ENCODE data around the gene TM4SF18. TPM values are rescaled to one million over a fixed set of nuclear protein-coding genes. Genes with fewer than 3 reads are reported as not detected.

Gene TM4SF18
- total RNA-seq, 1 donor from 2014 or later = not detected

DNA sequence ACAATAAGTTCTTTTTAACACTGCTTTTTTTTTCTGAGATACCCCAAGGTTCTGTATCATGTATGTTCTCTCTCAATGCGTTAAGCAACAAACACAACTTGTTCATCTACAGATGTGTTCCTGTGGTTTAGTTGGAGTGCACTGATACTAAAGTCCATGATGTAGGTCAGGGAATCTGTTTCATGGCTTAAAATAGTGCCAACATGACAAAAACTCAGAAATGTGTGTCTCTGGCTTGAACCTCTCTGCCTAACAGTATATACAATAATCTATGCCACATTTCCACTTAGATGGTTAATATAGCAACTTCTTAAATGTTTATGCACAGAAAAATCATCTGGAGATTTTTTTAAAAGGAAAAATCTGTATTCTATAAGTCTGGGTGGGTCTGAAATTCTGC is 51.1 kb downstream of the TM4SF18 start:
- H3K4me1 Mint-ChIP-seq = no peaks in the 10 kb centered on the region
- Histone ChIP-seq H3K4me3 (no peak overlapping the region), H3K36me3 (no peaks in the 10 kb centered on the region), H3K4me2 (no peak overlapping the region), H3K9me3 (ENCODE audit: low read depth) (no peaks in the 10 kb centered on the region), H3K27ac (no peak overlapping the region), H2AFZ (replicated peaks) (no peak overlapping the region), H3F3A (ENCODE audit: low read depth) (no peaks in the 10 kb centered on the region), H3K79me2 (ENCODE audit: low read depth) (no peaks in the 10 kb centered on the region), H3K27me3 (no peaks in the 10 kb centered on the region), H3K4me1 (no peaks in the 10 kb centered on the region), H3K9ac (no peak overlapping the region), H4K20me1 (ENCODE audit: low read depth) (no peaks in the 10 kb centered on the region)
- peaks cover 3% of the 10 kb centered on the region for H3K36me3 Mint-ChIP-seq
- H3K4me3 Mint-ChIP-seq = no peak overlapping the region
- TF ChIP-seq EZH2 (IDR thresholded peaks at IDR 0.05) = no peak
- TF ChIP-seq, protein P1, sequence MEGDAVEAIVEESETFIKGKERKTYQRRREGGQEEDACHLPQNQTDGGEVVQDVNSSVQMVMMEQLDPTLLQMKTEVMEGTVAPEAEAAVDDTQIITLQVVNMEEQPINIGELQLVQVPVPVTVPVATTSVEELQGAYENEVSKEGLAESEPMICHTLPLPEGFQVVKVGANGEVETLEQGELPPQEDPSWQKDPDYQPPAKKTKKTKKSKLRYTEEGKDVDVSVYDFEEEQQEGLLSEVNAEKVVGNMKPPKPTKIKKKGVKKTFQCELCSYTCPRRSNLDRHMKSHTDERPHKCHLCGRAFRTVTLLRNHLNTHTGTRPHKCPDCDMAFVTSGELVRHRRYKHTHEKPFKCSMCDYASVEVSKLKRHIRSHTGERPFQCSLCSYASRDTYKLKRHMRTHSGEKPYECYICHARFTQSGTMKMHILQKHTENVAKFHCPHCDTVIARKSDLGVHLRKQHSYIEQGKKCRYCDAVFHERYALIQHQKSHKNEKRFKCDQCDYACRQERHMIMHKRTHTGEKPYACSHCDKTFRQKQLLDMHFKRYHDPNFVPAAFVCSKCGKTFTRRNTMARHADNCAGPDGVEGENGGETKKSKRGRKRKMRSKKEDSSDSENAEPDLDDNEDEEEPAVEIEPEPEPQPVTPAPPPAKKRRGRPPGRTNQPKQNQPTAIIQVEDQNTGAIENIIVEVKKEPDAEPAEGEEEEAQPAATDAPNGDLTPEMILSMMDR (IDR thresholded peaks at IDR 0.05) = no peak
- no peak for TF ChIP-seq EZH2phosphoT487 (IDR thresholded peaks at IDR 0.05)
- peaks cover 9% of the 10 kb centered on the region for H3K9me3 Mint-ChIP-seq
- H3K27ac Mint-ChIP-seq = no peak overlapping the region
- no peak for DNase-seq (ENCODE audit: low spot score)
- H3K27me3 Mint-ChIP-seq (ENCODE audit: insufficient read depth, low read depth) = peaks cover 6% of the 10 kb centered on the region

DNA sequence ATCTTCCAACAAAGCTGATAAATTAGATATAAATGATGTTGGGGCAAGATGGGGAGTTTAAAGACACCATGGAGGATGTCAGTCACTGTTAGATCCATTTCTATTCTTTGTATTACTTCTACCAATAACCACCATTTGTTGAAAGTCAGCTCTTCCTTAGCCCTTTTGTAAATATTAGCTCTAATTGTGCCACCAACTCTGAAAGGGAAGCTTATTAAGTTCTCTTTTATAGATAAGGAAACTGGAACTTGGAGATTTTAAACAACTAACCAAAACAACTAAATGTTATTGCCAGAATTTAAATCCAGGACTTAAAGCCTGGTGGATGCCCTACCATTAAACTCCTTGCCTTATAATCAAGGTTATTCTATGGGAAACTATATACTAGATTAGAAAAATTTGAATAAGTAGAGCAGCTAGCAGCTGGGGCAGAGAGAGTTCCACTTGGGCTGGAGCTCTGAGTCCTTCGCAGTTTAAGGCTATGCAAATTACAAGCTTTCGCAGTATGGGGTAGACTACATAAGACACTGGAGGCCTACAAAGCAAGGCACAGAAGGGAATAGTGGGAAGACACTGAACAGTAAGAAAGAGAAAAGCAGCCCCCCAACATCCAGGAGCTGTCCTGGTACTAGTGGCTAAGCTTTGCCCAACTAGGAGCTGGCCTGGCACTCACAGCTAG is 52.6 kb downstream of the TM4SF18 start:
- H2AFZ ChIP-seq (replicated peaks) = no peak overlapping the region
- H3K27ac Mint-ChIP-seq = no peak overlapping the region
- no peaks in the 10 kb centered on the region for H3K4me1 ChIP-seq
- peaks cover 6% of the 10 kb centered on the region for H3K27me3 Mint-ChIP-seq (ENCODE audit: insufficient read depth, low read depth)
- no peaks in the 10 kb centered on the region for H3K27me3 ChIP-seq
- H3K4me1 Mint-ChIP-seq = no peaks in the 10 kb centered on the region
- H3F3A ChIP-seq (ENCODE audit: low read depth) = no peaks in the 10 kb centered on the region
- no peak overlapping the region for H3K9ac ChIP-seq
- H3K9me3 ChIP-seq (ENCODE audit: low read depth) = no peaks in the 10 kb centered on the region
- H4K20me1 ChIP-seq (ENCODE audit: low read depth) = no peaks in the 10 kb centered on the region
- no peak overlapping the region for H3K4me3 Mint-ChIP-seq
- peaks cover 9% of the 10 kb centered on the region for H3K9me3 Mint-ChIP-seq
- no peak overlapping the region for H3K27ac ChIP-seq
- H3K36me3 ChIP-seq = no peaks in the 10 kb centered on the region
- no peak for DNase-seq (ENCODE audit: low spot score)
- H3K4me3 ChIP-seq = no peak overlapping the region
- no peaks in the 10 kb centered on the region for H3K79me2 ChIP-seq (ENCODE audit: low read depth)
- H3K36me3 Mint-ChIP-seq = peaks cover 3% of the 10 kb centered on the region
- TF ChIP-seq, protein P1 (IDR thresholded peaks at IDR 0.05) = no peak
- no peak for TF ChIP-seq EZH2phosphoT487 (IDR thresholded peaks at IDR 0.05)
- TF ChIP-seq EZH2 (IDR thresholded peaks at IDR 0.05) = no peak
- no peak overlapping the region for H3K4me2 ChIP-seq

DNA sequence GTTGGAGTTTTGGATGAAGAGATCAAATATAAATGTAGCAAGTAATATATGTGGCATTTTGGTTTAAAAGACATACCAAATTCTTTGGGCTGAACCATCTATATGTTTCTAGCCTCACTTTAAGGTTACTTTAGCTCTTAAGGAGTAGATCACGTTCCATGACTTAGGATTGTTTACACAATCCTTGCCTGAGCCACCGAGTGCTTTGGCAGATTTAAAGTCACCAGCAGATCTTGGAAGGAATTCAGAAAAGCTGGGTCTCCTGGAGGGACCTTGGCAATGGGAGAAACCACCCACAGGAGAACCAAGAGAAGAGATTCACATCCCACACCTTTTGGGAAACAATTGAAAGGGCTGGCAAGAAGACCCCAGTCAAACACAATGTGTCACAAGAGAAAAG is 54.5 kb downstream of the TM4SF18 start:
- DNase-seq (ENCODE audit: low spot score) = no peak
- no peaks in the 10 kb centered on the region for H3K27me3 ChIP-seq
- Mint-ChIP-seq H3K27me3 (ENCODE audit: insufficient read depth, low read depth) (peaks cover 6% of the 10 kb centered on the region), H3K4me3 (no peak overlapping the region), H3K27ac (no peak overlapping the region), H3K4me1 (peaks cover 4% of the 10 kb centered on the region), H3K36me3 (peaks cover 3% of the 10 kb centered on the region), H3K9me3 (no peaks in the 10 kb centered on the region)
- H2AFZ ChIP-seq (replicated peaks) = no peak overlapping the region
- H3K9me3 ChIP-seq (ENCODE audit: low read depth) = no peaks in the 10 kb centered on the region
- no peak overlapping the region for H3K4me2 ChIP-seq
- no peak overlapping the region for H3K4me3 ChIP-seq
- no peaks in the 10 kb centered on the region for H3K36me3 ChIP-seq
- no peaks in the 10 kb centered on the region for H4K20me1 ChIP-seq (ENCODE audit: low read depth)
- H3K9ac ChIP-seq = no peak overlapping the region
- H3K79me2 ChIP-seq (ENCODE audit: low read depth) = no peaks in the 10 kb centered on the region
- no peaks in the 10 kb centered on the region for H3F3A ChIP-seq (ENCODE audit: low read depth)
- no peaks in the 10 kb centered on the region for H3K4me1 ChIP-seq
- TF ChIP-seq, protein P1 (IDR thresholded peaks at IDR 0.05) = no peak
- TF ChIP-seq EZH2 (IDR thresholded peaks at IDR 0.05) = no peak
- TF ChIP-seq EZH2phosphoT487 (IDR thresholded peaks at IDR 0.05) = no peak
- no peak overlapping the region for H3K27ac ChIP-seq

All from neural progenitor cell (in vitro differentiated cells).